ENCODE results near the gene RFC2. TPM values are rescaled to one million over a fixed set of nuclear protein-coding genes. Genes with fewer than 3 reads are reported as not detected.

The RFC2 gene
- total RNA-seq, 2 donors from 2014 or later, result 56.7 to 71.6 TPM

DNA sequence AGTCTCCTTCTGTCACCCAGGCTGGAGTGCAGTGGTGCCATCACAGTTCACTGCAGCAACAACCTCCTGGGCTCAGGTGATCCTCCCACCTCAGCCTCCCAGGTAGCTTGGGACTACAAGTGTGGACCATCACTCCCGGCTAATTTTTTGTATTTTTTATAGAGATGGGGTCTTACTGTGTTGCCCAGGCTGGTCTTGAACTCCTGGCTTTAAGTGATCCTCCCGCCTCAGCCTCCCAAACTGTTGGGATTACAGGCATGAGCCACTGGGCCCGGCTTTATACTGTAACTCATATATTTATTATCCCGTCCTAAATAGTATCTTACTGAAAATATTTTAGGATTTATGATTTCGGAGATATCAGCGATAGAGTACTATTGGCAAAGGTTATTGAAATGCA lies 69.2 kb downstream of the RFC2 start:
- Mint-ChIP-seq H3K27ac (peak overlapping the region; percentile 66), H3K36me3 (ENCODE audit: low read depth) (peaks cover 51% of the 10 kb centered on the region), H3K27me3 (ENCODE audit: insufficient read depth) (no peaks in the 10 kb centered on the region), H3K9me3 (no peaks in the 10 kb centered on the region), H3K4me3 (no peak overlapping the region), H3K4me1 (peaks cover 37% of the 10 kb centered on the region)
- no peak overlapping the region for H3K9ac ChIP-seq (ENCODE audit: extremely low read depth, low read length, poor library complexity, severe bottlenecking)
- peaks cover 83% of the 10 kb centered on the region for H3K36me3 ChIP-seq (ENCODE audit: control insufficient read depth, insufficient read depth, low read length)
- no peaks in the 10 kb centered on the region for H3K27me3 ChIP-seq (ENCODE audit: control insufficient read depth, insufficient read depth, low read length, poor library complexity, severe bottlenecking)
- H3K9me3 ChIP-seq (ENCODE audit: control insufficient read depth, low read length), result no peaks in the 10 kb centered on the region
- peaks cover 3% of the 10 kb centered on the region for H3K4me1 ChIP-seq (ENCODE audit: control insufficient read depth, insufficient read depth, low read length)
- 94 to 100% methylated on average over 4 to 6 of the region's 6 CpGs for WGBS, 2 experiments (ENCODE audit: insufficient coverage in 1 of 2, insufficient read length in 1 of 2)
- DNase-seq, result no peak
- no peak overlapping the region for H3K4me3 ChIP-seq (ENCODE audit: low read length)
- H3K27ac ChIP-seq (ENCODE audit: low read depth, low read length), result no peak overlapping the region
- TF ChIP-seq, protein P1, sequence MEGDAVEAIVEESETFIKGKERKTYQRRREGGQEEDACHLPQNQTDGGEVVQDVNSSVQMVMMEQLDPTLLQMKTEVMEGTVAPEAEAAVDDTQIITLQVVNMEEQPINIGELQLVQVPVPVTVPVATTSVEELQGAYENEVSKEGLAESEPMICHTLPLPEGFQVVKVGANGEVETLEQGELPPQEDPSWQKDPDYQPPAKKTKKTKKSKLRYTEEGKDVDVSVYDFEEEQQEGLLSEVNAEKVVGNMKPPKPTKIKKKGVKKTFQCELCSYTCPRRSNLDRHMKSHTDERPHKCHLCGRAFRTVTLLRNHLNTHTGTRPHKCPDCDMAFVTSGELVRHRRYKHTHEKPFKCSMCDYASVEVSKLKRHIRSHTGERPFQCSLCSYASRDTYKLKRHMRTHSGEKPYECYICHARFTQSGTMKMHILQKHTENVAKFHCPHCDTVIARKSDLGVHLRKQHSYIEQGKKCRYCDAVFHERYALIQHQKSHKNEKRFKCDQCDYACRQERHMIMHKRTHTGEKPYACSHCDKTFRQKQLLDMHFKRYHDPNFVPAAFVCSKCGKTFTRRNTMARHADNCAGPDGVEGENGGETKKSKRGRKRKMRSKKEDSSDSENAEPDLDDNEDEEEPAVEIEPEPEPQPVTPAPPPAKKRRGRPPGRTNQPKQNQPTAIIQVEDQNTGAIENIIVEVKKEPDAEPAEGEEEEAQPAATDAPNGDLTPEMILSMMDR (conservative IDR thresholded peaks at IDR 0.05), result no peak

DNA sequence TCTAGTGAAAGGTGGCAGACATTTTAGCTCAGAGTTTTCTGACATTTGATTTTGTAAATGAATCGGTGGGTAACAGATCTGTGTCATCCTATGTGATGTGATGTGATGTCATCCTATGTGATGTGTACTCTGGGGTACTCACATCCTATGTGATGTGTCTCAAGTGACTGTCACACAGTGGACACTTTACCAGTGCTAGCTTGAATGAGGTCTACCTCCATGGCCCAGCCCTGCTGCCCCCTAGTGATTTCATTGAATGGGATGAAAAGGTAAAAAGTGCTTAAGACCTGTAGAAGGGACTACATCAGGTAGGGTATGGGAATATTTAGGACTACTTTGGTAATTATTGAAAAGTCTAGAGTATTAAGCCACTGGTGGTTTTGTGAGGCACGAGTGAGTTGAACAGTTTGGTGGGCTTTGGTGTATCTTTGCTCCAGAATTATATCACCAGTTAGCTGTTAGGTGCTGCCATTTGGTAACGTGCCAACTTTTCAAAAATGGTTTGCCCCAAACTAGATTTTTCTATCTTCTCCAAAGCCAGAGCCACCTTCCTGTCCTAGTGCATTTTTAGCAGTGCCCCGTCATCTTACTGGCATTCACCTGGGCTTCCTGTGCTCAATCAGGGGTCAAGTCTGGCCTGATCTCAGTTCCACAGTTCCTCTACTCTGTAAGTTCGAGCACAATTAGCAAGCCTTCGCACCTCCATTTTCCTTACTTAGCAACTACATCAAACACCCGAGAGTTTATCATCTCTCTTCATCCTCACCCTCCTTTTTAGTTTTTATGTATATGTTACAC lies 70.3 kb downstream of the RFC2 start:
- Mint-ChIP-seq H3K36me3 (ENCODE audit: low read depth) (peaks cover 43% of the 10 kb centered on the region), H3K4me1 (peaks cover 37% of the 10 kb centered on the region), H3K4me3 (no peak overlapping the region), H3K27me3 (ENCODE audit: insufficient read depth) (no peaks in the 10 kb centered on the region), H3K9me3 (no peaks in the 10 kb centered on the region), H3K27ac (peak overlapping the region; percentile 0)
- H3K36me3 ChIP-seq (ENCODE audit: control insufficient read depth, insufficient read depth, low read length), result peaks cover 83% of the 10 kb centered on the region
- no peak overlapping the region for H3K27ac ChIP-seq (ENCODE audit: low read depth, low read length)
- peaks cover 3% of the 10 kb centered on the region for H3K4me1 ChIP-seq (ENCODE audit: control insufficient read depth, insufficient read depth, low read length)
- no peak overlapping the region for H3K4me3 ChIP-seq (ENCODE audit: low read length)
- no peaks in the 10 kb centered on the region for H3K9me3 ChIP-seq (ENCODE audit: control insufficient read depth, low read length)
- peak; percentile 72 for DNase-seq
- TF ChIP-seq, protein P1 (conservative IDR thresholded peaks at IDR 0.05), result peak; percentile 78
- no peaks in the 10 kb centered on the region for H3K27me3 ChIP-seq (ENCODE audit: control insufficient read depth, insufficient read depth, low read length, poor library complexity, severe bottlenecking)
- 88 to 90% methylated on average over 7 of the region's 7 CpGs for WGBS, 2 experiments (ENCODE audit: insufficient coverage in 1 of 2, insufficient read length in 1 of 2)
- no peak overlapping the region for H3K9ac ChIP-seq (ENCODE audit: extremely low read depth, low read length, poor library complexity, severe bottlenecking)

DNA sequence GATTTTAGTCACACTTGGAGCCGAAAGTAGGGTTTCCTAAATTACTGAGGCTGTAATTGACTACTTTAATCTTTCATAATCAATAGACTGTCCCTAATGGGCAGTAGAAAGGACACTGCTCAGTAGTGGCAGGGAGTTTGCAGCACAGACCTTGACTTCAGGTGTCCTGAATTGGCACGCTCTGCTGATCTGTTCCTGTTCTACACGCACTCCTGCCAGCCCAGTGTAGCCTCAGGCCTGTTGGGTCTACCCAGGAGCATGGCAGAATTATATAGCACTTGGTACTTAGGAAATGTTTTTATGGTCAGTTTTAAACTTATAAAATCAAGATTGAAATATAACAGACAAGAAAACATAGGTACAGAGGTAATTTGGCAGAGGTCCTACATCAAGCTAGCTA lies 71.1 kb downstream of the RFC2 start:
- H3K9ac ChIP-seq (ENCODE audit: extremely low read depth, low read length, poor library complexity, severe bottlenecking), result no peak overlapping the region
- no peak overlapping the region for H3K27ac ChIP-seq (ENCODE audit: low read depth, low read length)
- H3K27ac Mint-ChIP-seq, result peak overlapping the region; percentile 0
- no peaks in the 10 kb centered on the region for H3K27me3 ChIP-seq (ENCODE audit: control insufficient read depth, insufficient read depth, low read length, poor library complexity, severe bottlenecking)
- DNase-seq, result no peak
- H3K36me3 Mint-ChIP-seq (ENCODE audit: low read depth), result peaks cover 41% of the 10 kb centered on the region
- H3K4me1 ChIP-seq (ENCODE audit: control insufficient read depth, insufficient read depth, low read length), result peaks cover 3% of the 10 kb centered on the region
- no peaks in the 10 kb centered on the region for H3K9me3 ChIP-seq (ENCODE audit: control insufficient read depth, low read length)
- peaks cover 83% of the 10 kb centered on the region for H3K36me3 ChIP-seq (ENCODE audit: control insufficient read depth, insufficient read depth, low read length)
- TF ChIP-seq, protein P1 (conservative IDR thresholded peaks at IDR 0.05), result no peak
- no peaks in the 10 kb centered on the region for H3K9me3 Mint-ChIP-seq
- no peaks in the 10 kb centered on the region for H3K27me3 Mint-ChIP-seq (ENCODE audit: insufficient read depth)
- no peak overlapping the region for H3K4me3 Mint-ChIP-seq
- peaks cover 41% of the 10 kb centered on the region for H3K4me1 Mint-ChIP-seq
- 98% methylated on average over 3 of the region's 3 CpGs; no CpG with 5 or more reads in 1 of the 2 experiments for WGBS, 2 experiments (ENCODE audit: insufficient coverage in 1 of 2, insufficient read length in 1 of 2)
- no peak overlapping the region for H3K4me3 ChIP-seq (ENCODE audit: low read length)

Data from endodermal cell (in vitro differentiated cells).